Measurements from ENCODE around the gene FUOM.

DNA sequence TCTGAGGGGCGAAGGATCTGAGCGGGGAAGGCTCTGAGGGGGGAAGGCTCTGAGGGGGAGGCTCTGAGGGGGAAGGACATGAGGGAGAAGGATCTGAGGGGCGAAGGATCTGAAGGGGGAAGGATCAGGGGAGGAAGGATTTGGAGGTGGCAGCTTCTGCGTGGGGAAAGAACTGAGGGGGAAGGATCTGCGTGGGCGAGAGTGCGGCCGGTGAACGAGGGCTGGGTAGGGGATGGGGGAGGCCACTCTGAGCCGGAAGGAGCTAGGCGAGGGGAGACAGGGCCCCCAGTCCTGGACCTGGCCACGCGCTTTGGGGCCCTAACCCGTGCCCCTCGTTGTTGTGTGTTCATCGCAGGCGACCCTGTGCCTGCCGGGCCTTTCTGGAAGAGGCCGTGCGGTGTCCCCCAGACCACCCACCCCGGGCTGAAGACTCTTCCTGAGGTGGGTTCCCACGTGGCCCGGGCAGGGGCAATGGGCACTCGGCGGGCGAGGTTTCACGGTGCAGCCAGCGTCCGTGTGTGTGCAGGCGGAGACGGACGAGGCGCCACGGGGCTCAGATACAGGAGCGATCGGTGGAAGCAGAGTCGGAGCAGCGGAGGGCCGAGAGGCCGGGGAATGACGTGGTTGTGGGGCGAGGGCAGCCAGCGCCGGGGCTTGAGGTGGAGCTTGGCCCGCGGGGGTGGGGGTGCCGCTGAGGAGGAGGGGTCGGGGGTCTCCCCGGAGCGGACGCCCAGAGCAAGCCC is 23.1 kb downstream of the FUOM start:
- TF ChIP-seq FOXK1 (CRISPR knock-in tag; IDR thresholded peaks at IDR 0.05): no peak
- TF ChIP-seq, protein P1, sequence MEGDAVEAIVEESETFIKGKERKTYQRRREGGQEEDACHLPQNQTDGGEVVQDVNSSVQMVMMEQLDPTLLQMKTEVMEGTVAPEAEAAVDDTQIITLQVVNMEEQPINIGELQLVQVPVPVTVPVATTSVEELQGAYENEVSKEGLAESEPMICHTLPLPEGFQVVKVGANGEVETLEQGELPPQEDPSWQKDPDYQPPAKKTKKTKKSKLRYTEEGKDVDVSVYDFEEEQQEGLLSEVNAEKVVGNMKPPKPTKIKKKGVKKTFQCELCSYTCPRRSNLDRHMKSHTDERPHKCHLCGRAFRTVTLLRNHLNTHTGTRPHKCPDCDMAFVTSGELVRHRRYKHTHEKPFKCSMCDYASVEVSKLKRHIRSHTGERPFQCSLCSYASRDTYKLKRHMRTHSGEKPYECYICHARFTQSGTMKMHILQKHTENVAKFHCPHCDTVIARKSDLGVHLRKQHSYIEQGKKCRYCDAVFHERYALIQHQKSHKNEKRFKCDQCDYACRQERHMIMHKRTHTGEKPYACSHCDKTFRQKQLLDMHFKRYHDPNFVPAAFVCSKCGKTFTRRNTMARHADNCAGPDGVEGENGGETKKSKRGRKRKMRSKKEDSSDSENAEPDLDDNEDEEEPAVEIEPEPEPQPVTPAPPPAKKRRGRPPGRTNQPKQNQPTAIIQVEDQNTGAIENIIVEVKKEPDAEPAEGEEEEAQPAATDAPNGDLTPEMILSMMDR (IDR thresholded peaks at IDR 0.05): no peak
- TF ChIP-seq, protein P2, sequence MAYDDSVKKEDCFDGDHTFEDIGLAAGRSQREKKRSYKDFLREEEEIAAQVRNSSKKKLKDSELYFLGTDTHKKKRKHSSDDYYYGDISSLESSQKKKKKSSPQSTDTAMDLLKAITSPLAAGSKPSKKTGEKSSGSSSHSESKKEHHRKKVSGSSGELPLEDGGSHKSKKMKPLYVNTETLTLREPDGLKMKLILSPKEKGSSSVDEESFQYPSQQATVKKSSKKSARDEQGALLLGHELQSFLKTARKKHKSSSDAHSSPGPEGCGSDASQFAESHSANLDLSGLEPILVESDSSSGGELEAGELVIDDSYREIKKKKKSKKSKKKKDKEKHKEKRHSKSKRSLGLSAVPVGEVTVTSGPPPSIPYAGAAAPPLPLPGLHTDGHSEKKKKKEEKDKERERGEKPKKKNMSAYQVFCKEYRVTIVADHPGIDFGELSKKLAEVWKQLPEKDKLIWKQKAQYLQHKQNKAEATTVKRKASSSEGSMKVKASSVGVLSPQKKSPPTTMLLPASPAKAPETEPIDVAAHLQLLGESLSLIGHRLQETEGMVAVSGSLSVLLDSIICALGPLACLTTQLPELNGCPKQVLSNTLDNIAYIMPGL (CRISPR knock-in tag; IDR thresholded peaks at IDR 0.05): no peak
- no peak for TF ChIP-seq SOX15 (CRISPR knock-in tag; IDR thresholded peaks at IDR 0.05)
- TF ChIP-seq JUN (CRISPR knock-in tag; IDR thresholded peaks at IDR 0.05): no peak
- TF ChIP-seq, protein P3, sequence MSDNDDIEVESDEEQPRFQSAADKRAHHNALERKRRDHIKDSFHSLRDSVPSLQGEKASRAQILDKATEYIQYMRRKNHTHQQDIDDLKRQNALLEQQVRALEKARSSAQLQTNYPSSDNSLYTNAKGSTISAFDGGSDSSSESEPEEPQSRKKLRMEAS (CRISPR knock-in tag; IDR thresholded peaks at IDR 0.05): no peak
- TF ChIP-seq CREB1 (CRISPR knock-in tag; IDR thresholded peaks at IDR 0.05): no peak
- TF ChIP-seq, protein P4, sequence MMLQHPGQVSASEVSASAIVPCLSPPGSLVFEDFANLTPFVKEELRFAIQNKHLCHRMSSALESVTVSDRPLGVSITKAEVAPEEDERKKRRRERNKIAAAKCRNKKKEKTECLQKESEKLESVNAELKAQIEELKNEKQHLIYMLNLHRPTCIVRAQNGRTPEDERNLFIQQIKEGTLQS (CRISPR knock-in tag; conservative IDR thresholded peaks at IDR 0.05): no peak
- TF ChIP-seq, protein P5, sequence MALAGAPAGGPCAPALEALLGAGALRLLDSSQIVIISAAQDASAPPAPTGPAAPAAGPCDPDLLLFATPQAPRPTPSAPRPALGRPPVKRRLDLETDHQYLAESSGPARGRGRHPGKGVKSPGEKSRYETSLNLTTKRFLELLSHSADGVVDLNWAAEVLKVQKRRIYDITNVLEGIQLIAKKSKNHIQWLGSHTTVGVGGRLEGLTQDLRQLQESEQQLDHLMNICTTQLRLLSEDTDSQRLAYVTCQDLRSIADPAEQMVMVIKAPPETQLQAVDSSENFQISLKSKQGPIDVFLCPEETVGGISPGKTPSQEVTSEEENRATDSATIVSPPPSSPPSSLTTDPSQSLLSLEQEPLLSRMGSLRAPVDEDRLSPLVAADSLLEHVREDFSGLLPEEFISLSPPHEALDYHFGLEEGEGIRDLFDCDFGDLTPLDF (CRISPR knock-in tag; IDR thresholded peaks at IDR 0.05): no peak
- TF ChIP-seq, protein P6, sequence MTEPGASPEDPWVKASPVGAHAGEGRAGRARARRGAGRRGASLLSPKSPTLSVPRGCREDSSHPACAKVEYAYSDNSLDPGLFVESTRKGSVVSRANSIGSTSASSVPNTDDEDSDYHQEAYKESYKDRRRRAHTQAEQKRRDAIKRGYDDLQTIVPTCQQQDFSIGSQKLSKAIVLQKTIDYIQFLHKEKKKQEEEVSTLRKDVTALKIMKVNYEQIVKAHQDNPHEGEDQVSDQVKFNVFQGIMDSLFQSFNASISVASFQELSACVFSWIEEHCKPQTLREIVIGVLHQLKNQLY (CRISPR knock-in tag; IDR thresholded peaks at IDR 0.05): no peak
- no peak for TF ChIP-seq FOXP1 (CRISPR knock-in tag; IDR thresholded peaks at IDR 0.05; ENCODE audit: borderline replicate concordance)

All from WTC11 (cell line).